ENCODE results near the gene TCAIM. TPM values are rescaled to one million over a fixed set of nuclear protein-coding genes. Genes with fewer than 3 reads are reported as not detected.
"Not testable (repeated sequence)": the region's sequence is repeated elsewhere in the genome, so short reads cannot be mapped to it uniquely, and the experiment has no call there.

TCAIM gene
- total and polyA plus RNA-seq, 2 of the 4 experiments (the other 2 are of a cell fraction), result 11.0 to 21.5 TPM

GRCh38 chr3:44343421-44343820 is 4.9 kb downstream of the TCAIM start:
- H3K4me3 ChIP-seq (ENCODE audit: insufficient read depth, low read depth, low read length), result no peak overlapping the region
- H3K27me3 ChIP-seq (ENCODE audit: control insufficient read depth, insufficient read depth, low read length), result no peaks in the 10 kb centered on the region
- H3K14ac ChIP-seq (replicated peaks; ENCODE audit: low read depth, low read length), result no peak overlapping the region
- H3K36me3 ChIP-seq (ENCODE audit: control insufficient read depth, insufficient read depth, low read length), result no peaks in the 10 kb centered on the region
- no peak for TF ChIP-seq SMC3 (IDR thresholded peaks at IDR 0.05; ENCODE audit: low read depth, low read length)
- TF ChIP-seq, protein P1, sequence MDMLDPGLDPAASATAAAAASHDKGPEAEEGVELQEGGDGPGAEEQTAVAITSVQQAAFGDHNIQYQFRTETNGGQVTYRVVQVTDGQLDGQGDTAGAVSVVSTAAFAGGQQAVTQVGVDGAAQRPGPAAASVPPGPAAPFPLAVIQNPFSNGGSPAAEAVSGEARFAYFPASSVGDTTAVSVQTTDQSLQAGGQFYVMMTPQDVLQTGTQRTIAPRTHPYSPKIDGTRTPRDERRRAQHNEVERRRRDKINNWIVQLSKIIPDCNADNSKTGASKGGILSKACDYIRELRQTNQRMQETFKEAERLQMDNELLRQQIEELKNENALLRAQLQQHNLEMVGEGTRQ (IDR thresholded peaks at IDR 0.05; ENCODE audit: low read depth, low read length), result no peak
- TF ChIP-seq POLR2A (IDR thresholded peaks at IDR 0.05; ENCODE audit: low read depth, low read length), result no peak
- TF ChIP-seq MAFK (IDR thresholded peaks at IDR 0.05; ENCODE audit: low read depth, low read length), result no peak
- no peak for TF ChIP-seq CHD1 (IDR thresholded peaks at IDR 0.05; ENCODE audit: low read depth, low read length)
- TF ChIP-seq BHLHE40 (IDR thresholded peaks at IDR 0.05; ENCODE audit: low read depth, low read length), result no peak
- no peak for TF ChIP-seq RFX5 (IDR thresholded peaks at IDR 0.05; ENCODE audit: low read depth, low read length)
- no peak for TF ChIP-seq RAD21 (IDR thresholded peaks at IDR 0.05; ENCODE audit: low read length)
- TF ChIP-seq CEBPB (IDR thresholded peaks at IDR 0.05; ENCODE audit: low read depth, low read length), result no peak
- H3K9me3 ChIP-seq (ENCODE audit: control insufficient read depth, insufficient read depth, low read length), result no peaks in the 10 kb centered on the region
- H3K9ac ChIP-seq (ENCODE audit: low read depth, low read length), result no peak overlapping the region
- H3K4me2 ChIP-seq (ENCODE audit: low read depth, low read length), result no peak overlapping the region
- no peak overlapping the region for H2AK5ac ChIP-seq (ENCODE audit: low read depth, low read length)
- no TSS peak for BruUV-seq (replicated peaks)
- DNase-seq, result no peak
- in situ Hi-C loops (cut with MboI; ENCODE audit: low sequenced_read_pairs), result loop anchor here (25.0 kb wide), 2 partner anchors 294 to 544 kb away; partner anchors contain the start of genes ZNF197 and ZNF35
- no peak overlapping the region for H3K4ac ChIP-seq (ENCODE audit: low read depth, low read length)
- no peak overlapping the region for H3K27ac ChIP-seq (ENCODE audit: insufficient read depth, low read length)
- no peak overlapping the region for H3K23ac ChIP-seq (ENCODE audit: low read depth, low read length)
- no peak overlapping the region for H2AFZ ChIP-seq (replicated peaks; ENCODE audit: low read length, poor library complexity)
- no peak overlapping the region for H2BK120ac ChIP-seq (ENCODE audit: low read depth, low read length)
- no peak overlapping the region for H2BK5ac ChIP-seq (ENCODE audit: low read depth, low read length, poor library complexity, severe bottlenecking)
- H3K18ac ChIP-seq (ENCODE audit: low read depth, low read length), result no peak overlapping the region
- H4K5ac ChIP-seq (ENCODE audit: low read depth, low read length), result no peak overlapping the region
- ChIA-PET CTCF (no interaction called here), POLR2A (ENCODE audit: unreplicated experiment) (no interaction called here)
- H4K91ac ChIP-seq (ENCODE audit: insufficient read depth, low read depth, low read length), result no peak overlapping the region
- dilution Hi-C loops (cut with HindIII; ENCODE audit: low sequenced_read_pairs, unreplicated experiment), result no loop called here
- H3K9me1 ChIP-seq (ENCODE audit: insufficient read depth, low read length), result no peaks in the 10 kb centered on the region; the same call in 1 of the 2 replicates
- H2BK20ac ChIP-seq (ENCODE audit: low read depth, low read length), result no peak overlapping the region
- H3K56ac ChIP-seq (ENCODE audit: extremely low read depth, insufficient read depth, low read length), result no peak overlapping the region
- no peak overlapping the region for H2AK9ac ChIP-seq (replicated peaks; ENCODE audit: low read depth, low read length, poor library complexity)
- no peak overlapping the region for H4K8ac ChIP-seq (ENCODE audit: low read depth in 2 of 2, low read length in 2 of 2)
- no peak for ATAC-seq (ENCODE audit: low read depth)
- H3K79me1 ChIP-seq (ENCODE audit: low read depth in 1 of 2, low read length in 2 of 2), result peaks cover 23 to 36% of the 10 kb centered on the region in 2 experiments
- no peak overlapping the region for H2BK15ac ChIP-seq (ENCODE audit: low read depth, low read length)
- 0 out of 2 replicates have a peak, but pooled peaks cover 2% of the 10 kb centered on the region for H3K4me1 ChIP-seq (ENCODE audit: control insufficient read depth, insufficient read depth, low read length)
- no peaks in the 10 kb centered on the region for H4K20me1 ChIP-seq (ENCODE audit: insufficient read depth, low read length)
- intact Hi-C loops (cut with micrococcal nuclease), result no loop called here

GRCh38 chr3:44346590-44346989 is 8.0 kb downstream of the TCAIM start:
- dilution Hi-C loops (cut with HindIII; ENCODE audit: low sequenced_read_pairs, unreplicated experiment); BruUV-seq (replicated peaks): not testable (repeated sequence)

More at GRCh38 chr3:44346590-44346989, 8.0 kb downstream of the TCAIM start:
- H2BK120ac ChIP-seq (ENCODE audit: low read depth, low read length); H3K36me3 ChIP-seq (ENCODE audit: control insufficient read depth, insufficient read depth, low read length); H4K8ac ChIP-seq (ENCODE audit: low read depth in 2 of 2, low read length in 2 of 2); H2BK15ac ChIP-seq (ENCODE audit: low read depth, low read length); H4K5ac ChIP-seq (ENCODE audit: low read depth, low read length); H3K9ac ChIP-seq (ENCODE audit: low read depth, low read length); H4K20me1 ChIP-seq (ENCODE audit: insufficient read depth, low read length); H3K4me2 ChIP-seq (ENCODE audit: low read depth, low read length); H3K4me1 ChIP-seq (ENCODE audit: control insufficient read depth, insufficient read depth, low read length); H2BK20ac ChIP-seq (ENCODE audit: low read depth, low read length); DNase-seq; intact Hi-C loops (cut with micrococcal nuclease); H3K23ac ChIP-seq (ENCODE audit: low read depth, low read length); H3K9me1 ChIP-seq (ENCODE audit: insufficient read depth, low read length); H2BK5ac ChIP-seq (ENCODE audit: low read depth, low read length, poor library complexity, severe bottlenecking); H4K91ac ChIP-seq (ENCODE audit: insufficient read depth, low read depth, low read length); POLR2A ChIA-PET (ENCODE audit: unreplicated experiment); H3K18ac ChIP-seq (ENCODE audit: low read depth, low read length); H3K27ac ChIP-seq (ENCODE audit: insufficient read depth, low read length); H3K14ac ChIP-seq (replicated peaks; ENCODE audit: low read depth, low read length); H3K56ac ChIP-seq (ENCODE audit: extremely low read depth, insufficient read depth, low read length); H2AFZ ChIP-seq (replicated peaks; ENCODE audit: low read length, poor library complexity); H3K27me3 ChIP-seq (ENCODE audit: control insufficient read depth, insufficient read depth, low read length); H3K4me3 ChIP-seq (ENCODE audit: insufficient read depth, low read depth, low read length); H3K4ac ChIP-seq (ENCODE audit: low read depth, low read length); H3K9me3 ChIP-seq (ENCODE audit: control insufficient read depth, insufficient read depth, low read length); CTCF ChIA-PET; ATAC-seq (ENCODE audit: low read depth); H2AK9ac ChIP-seq (replicated peaks; ENCODE audit: low read depth, low read length, poor library complexity); H2AK5ac ChIP-seq (ENCODE audit: low read depth, low read length): not testable (repeated sequence)
- in situ Hi-C loops (cut with MboI; ENCODE audit: low sequenced_read_pairs), result loop anchor here (25.0 kb wide), 2 partner anchors 291 to 541 kb away; partner anchors contain the start of genes ZNF197 and ZNF35
- peaks cover 20 to 22% of the 10 kb centered on the region in 2 experiments for H3K79me1 ChIP-seq (ENCODE audit: low read depth in 1 of 2, low read length in 2 of 2)
- WGBS, 2 experiments (ENCODE audit: extremely low coverage in 2 of 2, insufficient read length in 1 of 2), result 100% methylated on average over 2 of the region's 6 CpGs; no CpG with 5 or more reads in 1 of the 2 experiments
